ENCODE data around the gene CLTCL1.
"Not testable (repeated sequence)": the region's sequence is repeated elsewhere in the genome, so short reads cannot be mapped to it uniquely, and the experiment has no call there.

The CLTCL1 gene

DNA sequence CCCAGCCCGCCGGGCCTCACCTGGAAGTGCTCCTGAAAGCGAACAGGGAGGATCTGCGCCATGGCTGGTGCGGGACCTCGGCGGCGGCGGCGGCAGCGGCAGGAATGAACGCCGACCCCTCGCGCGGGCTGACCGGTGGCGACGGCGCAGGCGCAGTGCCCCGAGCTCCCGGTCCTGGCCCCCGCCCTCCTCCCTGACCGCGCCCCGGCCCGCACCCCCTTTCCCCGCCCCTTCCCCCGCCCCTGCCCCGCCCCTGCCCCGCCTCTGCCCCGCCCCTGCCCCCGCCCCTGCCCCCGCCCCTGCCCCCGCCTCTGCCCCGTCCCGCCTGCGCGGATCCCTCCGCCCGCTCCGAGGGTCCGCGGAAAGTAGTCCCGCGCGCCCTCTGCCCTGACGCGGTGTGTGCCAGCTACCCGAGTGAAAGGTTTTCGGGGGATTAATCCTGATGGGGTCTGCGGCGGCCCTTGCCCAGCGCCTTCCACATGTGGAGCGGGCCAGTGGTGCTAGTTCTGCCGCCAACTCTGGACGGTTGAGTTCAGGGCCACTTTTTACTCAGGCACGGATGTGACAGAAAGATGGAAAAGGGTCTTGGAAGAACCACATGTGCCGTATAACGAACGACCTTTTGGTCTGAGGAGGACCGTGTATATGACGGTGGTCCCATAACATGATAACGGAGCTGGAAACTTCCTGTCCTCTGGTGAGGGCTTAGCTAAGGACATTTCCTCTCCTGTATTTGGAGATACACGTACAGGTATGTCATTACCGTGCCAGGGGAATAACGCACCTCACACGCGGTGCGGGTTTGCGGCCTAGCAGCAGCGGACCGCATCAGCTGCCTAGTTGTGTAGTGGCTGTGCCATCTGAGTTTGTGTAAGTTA lies at the start of gene CLTCL1:
TSS of gene CLTCL1 (minus strand) at position 140 of the 878 bp plus-strand sequence. CDS start at position 62, 78 bp downstream.
- DNase-seq (ENCODE audit: insufficient read length, low spot score), result peak; percentile 92
- FAIRE-seq, result no peak

DNA sequence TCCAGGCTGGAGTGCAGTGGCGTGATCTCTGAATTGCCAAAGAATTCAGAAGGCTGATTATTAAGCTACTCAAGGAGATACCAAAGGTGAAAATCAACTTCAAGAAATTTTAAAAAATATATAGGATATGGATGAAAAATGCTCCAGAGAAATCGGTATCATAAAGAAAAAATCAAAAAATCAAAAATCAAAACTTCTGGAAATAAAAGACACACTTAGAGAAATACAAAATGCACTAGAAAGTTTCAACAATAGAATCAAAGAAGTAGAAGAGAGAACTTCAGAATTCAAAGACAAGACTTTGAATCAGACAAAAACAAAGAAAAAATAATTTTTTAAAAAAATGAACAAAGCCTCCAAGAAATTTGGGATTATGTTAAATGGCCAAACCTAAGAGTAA lies 45.6 kb upstream of the CLTCL1 start:
- FAIRE-seq, result no peak
- DNase-seq (ENCODE audit: insufficient read length, low spot score), result no peak

DNA sequence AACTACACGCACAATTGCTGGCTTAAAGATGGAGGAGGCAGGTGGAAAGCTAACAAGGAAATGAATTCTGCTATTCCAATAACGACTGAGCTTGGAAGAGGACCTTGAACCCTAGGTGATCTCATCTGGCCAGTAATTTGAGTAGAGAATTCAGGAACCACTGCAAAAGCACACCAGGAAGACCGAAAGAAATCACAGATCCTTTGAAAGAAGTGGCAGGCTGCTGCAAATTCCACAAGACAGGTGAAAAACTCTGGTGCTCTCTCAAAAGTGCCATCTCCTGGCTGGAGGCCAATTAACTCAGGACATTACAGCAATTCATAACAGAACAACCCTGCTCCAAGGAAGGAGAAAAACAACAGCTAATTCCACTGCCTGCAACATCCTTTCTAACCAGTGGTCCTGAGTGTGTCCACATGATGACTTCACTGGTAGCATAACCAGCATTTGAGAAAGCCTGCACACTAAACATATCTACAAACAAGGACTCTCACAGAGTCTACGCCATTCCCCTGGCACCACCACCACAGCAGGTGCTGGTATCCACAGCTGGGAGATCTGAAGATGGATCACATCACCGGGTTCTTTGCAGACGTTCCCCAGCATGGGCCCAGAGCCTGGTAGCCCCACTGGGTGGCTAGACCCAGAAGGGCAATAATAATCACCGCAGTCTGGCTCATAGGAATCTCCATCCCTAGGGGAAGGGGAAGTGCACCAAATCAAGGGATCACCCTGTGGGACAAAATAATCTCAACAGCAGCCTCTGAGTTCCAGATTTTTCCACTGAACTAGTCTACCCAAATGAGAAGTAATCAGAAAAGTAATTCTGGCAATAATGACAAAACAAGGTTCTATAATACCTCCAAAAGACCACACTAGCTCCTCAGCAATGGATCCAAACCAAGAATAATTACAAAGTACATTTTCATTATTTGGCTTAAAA lies 44.9 kb upstream of the CLTCL1 start:
- no peak for FAIRE-seq
- no peak for DNase-seq (ENCODE audit: insufficient read length, low spot score)

DNA sequence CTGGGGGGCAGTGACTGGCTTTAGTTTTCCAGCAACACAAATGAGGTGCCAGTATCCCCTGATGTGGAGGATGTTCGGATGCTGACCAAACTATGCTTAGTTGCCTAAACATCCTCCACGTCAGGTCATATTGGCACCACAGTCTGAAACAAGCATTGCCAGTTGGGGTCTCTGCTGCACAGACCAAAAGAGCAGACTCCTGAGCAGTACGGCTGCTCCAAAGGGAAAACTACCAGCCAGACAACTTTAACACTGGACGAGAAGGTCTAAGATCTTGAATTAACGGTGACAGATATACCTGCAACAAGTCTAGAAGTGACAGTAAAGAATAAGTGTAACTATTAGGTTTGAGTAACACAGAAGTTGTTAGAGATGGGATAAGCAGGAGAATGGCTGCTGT lies 40.5 kb upstream of the CLTCL1 start:
- DNase-seq (ENCODE audit: insufficient read length, low spot score) (no peak), FAIRE-seq (no peak)

DNA sequence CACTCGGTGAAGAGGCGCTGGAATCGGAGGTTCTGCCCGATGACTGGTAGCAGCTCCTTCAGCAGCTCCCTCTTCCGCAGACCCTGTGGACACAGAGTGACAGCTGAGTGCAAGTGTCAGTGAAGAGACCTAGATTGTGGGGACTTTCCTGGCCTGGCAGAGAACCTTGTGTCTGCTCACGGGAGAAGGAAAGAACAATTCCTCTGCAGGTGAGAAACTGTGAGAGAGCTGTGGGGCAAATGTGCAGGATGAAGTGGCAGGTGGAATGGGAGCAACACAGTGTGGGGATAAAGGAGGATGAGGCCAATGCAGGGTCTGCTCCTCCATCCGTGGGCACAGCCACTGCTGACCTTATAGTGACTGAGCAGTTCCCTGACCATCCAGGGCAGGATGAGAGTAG lies 40.0 kb upstream of the CLTCL1 start:
- DNase-seq (ENCODE audit: insufficient read length, low spot score), result no peak
- FAIRE-seq, result no peak

DNA sequence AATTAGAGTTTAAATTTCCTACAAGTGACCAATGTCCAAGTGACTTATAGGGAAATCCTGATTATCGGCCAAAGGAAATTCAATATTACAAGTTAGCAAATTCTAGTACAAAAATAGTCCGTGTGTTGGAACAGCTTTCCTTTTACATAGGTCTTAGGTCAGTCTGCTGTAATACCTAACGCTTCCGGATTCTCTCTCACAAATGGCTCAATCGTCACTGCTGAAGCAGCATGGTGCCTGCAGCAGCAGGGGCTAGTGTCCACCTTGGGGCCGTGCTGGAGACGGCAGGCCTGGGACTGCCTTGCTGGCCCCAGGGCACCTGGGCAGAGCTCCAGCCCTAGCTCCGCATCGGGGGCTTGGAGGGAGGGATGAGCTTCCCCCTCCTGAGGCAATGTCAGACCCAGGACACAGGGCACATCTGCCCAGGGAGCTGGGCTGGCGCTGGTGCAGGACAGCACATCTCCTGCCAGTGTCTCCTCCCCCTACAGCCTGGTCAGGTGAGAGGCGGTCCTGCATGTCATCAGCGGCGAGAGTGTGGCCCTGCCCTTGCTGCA lies 39.4 kb upstream of the CLTCL1 start:
- FAIRE-seq, result no peak
- DNase-seq (ENCODE audit: insufficient read length, low spot score), result no peak

DNA sequence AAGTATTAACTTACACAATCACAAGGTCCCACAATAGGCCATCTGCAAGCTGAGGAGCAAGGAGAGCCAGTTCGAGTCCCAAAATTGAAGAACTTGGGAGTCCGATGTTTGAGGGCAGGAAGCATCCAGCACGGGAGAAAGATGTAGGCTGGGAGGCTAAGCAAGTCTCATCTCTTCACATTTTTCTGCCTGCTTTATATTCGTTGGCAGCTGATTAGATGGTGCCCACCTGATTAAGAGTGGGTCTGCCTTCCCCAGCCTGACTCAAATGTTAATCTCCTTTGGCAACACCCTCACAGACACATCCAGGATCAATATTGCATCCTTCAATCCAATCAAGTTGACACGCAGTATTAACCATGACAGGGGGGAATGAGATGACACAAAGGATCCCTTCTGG lies 38.7 kb upstream of the CLTCL1 start:
- not testable (repeated sequence) for DNase-seq (ENCODE audit: insufficient read length, low spot score)

DNA sequence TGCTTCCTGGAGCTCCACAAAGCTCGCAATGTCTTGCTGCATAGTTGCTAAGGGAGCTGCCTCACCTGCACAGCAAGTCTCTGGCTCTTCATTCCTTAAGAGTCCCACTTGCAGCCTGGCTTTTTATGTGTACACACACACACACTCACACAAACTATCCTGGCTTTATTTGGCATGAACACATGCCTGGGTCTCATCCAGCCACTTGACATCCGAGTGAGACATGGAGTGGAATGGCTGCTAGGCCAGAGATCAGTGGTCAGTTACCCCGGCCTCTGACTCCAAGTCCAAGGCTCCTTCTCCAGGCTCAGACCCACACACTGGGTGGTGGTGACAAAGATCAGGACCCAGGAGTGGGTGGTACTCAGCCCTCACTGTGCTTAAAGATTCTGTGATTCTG lies 37.9 kb upstream of the CLTCL1 start:
- DNase-seq (ENCODE audit: insufficient read length, low spot score), result no peak
- no peak for FAIRE-seq

More for the DNA sequence above, 38.7 kb upstream of the CLTCL1 start:
- FAIRE-seq, result not testable (repeated sequence)

DNA sequence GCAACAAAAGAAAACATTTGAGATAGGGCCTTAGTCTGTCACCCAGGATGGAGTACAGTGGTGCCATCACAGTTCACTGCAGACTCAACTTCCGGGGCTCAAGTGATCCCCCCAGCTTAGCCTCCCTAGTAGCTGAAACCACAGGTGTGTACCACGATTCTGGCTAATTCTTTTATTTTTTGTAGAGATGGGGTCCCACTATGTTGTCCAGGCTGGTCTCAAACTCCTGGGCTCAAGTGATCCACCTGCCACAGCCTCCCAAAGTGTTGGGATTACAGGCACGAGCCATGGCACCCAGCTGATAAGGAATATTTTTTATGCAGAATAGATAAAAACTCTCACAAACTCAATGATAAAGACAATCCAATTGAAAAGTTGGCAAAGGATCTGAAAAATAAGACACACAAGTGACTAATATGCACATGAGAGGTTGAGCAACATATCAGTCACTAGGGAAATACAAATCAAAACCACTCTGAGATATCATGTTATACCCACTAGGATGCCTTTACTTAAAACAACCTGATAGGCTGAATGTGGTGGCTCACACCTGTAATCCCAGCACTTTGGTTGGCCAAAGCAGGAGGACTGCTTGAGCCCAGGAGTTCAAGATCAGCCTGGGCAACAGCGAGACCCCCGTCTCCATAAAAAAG lies 33.9 kb upstream of the CLTCL1 start:
- FAIRE-seq (no peak), DNase-seq (ENCODE audit: insufficient read length, low spot score) (no peak)

DNA sequence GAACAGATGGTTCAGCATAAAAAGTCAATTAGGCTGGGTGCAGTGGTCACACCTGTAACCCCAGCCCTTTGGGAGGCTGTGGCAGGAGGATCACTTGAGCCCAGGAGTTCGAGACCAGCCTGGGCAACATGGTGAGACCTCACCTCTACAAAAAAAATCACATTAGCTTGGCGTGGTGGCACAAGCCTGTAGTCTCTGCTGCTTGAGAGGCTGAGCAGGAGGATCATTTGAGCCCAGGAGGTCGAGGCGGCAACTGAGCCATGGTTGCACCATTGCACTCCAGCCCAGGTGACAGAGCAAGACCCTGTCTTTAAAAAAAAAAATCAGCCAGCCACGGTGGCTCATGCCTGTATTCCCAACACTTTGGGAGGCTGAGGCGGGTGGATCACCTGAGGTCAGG lies 31.9 kb upstream of the CLTCL1 start:
- not testable (repeated sequence) for DNase-seq (ENCODE audit: insufficient read length, low spot score); FAIRE-seq

DNA sequence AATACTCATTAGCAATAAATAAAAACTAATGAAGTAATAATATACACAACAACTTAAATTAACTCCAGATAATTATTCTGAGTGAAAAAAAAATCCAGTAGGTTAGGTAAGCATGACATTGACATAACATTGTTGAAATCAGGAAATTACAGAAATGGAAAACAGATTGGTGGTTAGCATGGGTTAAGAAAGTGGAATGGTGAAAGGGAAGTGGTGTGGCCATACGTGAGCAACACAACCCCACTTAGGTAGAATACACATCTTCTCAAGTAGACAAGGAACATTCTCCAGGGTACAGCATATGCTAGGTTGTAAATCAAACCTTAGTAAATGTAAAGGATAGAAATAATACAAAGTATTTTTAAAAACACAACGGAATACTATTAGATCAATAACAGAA lies 30.2 kb upstream of the CLTCL1 start:
- no peak for FAIRE-seq
- DNase-seq (ENCODE audit: insufficient read length, low spot score), result no peak

DNA sequence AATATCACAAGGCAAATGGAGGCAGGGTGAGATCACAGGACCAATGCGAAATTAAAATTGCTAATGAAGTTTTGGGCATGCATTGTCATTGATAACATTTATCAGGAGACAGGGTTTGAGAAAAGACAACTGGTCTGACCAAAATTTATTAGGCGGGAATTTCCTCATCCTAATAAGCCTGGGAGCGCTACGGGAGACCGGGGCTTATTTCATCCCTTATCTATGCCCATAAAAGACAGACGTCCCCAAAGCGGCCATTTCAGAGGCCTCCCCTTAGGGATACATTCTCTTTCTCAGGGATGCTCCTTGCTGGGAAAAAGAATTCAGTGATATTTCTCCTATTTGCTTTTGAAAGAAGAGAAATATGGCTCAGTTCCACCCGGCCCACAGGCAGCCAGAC lies 28.6 kb upstream of the CLTCL1 start:
- not testable (repeated sequence) for FAIRE-seq; DNase-seq (ENCODE audit: insufficient read length, low spot score)

DNA sequence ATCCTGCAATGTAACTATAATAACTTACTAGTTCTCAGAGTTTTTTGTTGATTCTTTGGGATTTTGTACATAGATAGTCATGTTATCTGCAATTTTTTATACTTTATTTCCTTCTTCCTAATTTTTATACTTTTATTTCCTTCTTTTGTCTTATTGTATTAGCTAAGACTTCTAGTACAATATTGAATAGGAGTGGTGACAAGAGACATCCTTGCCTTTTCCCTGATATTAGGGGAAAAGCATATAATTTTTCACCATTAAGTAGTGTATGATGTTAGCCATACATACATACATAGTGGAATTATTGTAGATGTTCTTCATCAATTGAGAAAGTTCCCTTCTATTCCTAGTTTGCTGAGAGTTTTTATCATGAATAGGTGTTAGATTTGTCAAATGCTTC lies 27.8 kb upstream of the CLTCL1 start:
- FAIRE-seq (no peak), DNase-seq (ENCODE audit: insufficient read length, low spot score) (no peak)

DNA sequence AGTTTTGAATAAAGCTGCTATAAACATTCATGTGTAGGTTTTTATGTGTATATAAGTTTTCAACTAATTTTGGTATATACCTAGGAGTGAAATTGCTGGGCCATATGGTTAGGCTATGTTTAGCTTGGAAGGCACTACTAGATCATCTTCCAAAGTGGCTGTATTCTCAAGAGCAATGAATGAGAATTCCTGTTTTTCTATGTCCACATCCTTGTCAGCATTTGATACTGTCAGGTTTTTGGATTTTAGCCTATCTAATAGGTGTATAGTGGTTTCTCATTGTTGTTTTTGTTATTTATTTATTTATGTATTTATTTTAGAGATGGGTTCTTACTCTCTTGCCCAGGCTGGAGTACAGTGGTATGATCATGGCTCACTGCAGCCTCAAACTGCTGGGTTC lies 26.3 kb upstream of the CLTCL1 start:
- DNase-seq (ENCODE audit: insufficient read length, low spot score) (no peak), FAIRE-seq (no peak)

DNA sequence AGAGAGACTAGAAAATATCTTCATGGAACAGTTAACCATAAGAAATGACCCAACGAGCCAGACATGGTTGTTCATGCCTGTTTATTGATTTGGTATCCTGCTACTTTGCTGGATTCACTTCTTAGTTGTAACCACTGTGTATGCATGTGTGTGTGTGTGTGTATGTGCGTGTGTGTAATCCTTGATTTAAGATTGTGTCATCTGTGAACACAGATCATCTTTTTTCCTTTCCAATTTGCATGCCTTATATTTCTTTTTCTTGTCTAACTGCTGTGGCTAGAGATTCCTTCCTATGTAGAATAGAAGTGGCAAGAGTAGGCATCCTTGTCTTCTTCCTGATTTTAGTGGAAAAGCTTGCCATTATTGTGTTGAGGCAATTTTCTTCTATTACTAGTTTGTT lies 16.4 kb upstream of the CLTCL1 start:
- DNase-seq (ENCODE audit: insufficient read length, low spot score) (no peak), FAIRE-seq (no peak)

DNA sequence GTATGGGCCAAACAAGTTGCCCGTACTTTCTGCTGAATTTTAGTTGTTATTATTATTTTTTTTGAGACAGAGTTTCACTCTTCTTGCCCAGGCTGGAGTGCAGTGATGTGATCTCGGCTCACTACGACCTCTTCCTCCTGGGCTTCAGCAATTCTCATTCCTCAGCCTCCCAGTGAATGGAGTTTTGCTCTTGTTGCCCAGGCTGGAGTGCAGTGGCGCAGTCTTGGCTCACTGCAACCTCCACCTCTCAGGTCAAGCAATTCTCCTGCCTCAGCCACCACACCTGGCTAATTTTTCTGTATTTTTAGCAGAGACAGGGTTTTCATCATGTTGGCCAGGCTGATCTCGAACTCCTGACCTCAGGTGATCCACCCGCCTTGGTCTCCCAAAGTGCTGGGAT lies 15.0 kb upstream of the CLTCL1 start:
- not testable (repeated sequence) for FAIRE-seq

DNA sequence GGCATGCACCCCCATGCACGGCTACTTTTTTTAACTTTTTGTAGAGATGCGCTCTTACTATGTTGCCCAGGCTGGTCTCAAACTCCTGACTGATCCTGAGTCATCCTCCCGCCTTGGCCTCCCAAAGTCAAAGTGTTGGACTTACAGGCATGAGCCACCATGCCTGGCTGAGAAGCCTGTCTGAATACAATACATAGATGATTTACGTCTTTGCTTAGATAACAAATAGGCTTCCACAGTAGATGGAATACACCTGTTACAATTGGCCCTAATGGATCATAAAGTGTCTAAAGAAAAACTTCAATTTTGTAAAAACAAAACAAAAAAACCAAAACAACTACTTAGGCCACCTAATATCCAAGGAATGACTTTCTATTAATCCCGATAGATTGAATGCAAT lies 13.0 kb upstream of the CLTCL1 start:
- no peak for FAIRE-seq
- no peak for DNase-seq (ENCODE audit: insufficient read length, low spot score)

More for the DNA sequence above, 15.0 kb upstream of the CLTCL1 start:
- DNase-seq (ENCODE audit: insufficient read length, low spot score), result not testable (repeated sequence)

DNA sequence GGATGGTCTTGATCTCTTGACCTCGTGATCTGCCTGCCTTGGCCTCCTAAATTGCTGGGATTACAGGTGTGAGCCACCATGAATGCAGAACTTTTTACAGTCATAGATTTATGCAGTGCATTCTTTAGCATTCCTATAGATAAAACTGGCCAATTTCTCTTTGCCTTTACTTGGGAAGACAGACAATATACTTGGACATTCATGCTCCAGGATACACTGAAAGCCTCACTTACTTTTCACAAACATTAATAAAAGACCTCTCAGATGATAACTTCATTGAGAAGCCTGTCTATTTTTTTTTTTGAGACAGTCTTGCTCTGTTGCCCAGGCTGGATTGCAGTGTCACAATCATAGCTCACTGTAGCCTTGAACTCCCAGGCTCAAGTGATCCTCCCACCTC lies 12.3 kb upstream of the CLTCL1 start:
- DNase-seq (ENCODE audit: insufficient read length, low spot score), result no peak
- no peak for FAIRE-seq

DNA sequence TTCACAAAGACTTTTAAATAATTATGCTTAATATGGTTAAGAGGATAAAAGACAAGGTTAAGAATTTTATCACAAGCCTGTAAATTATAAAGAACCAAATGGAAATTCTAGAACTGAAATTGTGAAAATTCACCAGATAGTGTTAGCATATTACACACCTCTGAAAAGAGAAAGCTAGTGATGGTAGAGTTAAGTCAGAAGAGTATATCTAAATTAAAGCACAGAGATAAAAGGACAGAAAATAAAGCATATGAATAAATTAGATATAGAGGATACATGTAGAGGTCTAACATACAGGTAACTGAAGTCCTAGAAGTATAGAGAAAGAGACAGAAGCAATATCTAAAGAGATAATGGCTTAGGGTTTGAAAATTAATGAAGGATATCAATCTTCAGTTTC lies 4.2 kb upstream of the CLTCL1 start:
- no peak for FAIRE-seq
- DNase-seq (ENCODE audit: insufficient read length, low spot score), result no peak

DNA sequence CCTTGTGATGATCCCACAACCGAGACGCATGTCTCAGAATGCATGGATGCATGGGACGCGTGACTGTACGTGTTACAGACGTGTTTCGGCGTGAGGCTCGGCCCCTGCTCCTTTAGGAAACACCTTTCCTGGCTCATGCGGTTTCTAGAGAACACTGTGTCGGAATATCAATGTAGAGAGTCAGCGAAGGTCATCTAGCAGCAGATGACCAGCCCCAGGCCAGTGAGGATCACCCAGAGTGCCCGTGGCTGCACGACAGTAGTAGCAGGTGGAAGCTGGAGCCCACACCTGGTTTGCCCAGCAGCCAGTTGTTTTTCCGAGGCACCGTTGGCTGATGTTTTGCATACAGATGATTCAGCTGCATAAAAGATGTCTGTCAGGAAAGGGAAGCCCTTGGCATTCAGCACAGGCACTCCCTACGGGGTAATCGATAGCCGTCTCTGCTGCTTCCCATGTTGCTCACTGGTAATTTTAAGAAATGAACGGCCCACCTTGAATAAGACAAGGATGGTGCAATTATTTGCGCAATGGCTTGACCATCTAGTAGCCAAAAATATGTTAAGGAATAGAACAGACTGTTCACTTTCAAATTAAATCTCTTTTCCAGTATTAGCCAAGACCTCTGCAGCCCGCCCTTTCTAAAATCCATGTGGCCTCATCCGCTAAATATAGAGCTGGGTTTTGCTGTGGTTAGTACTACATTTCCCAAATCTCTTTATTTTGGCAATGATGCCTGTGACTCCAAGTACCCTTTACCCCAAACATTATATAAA lies 1.1 kb upstream of the CLTCL1 start:
- FAIRE-seq (no peak), DNase-seq (ENCODE audit: insufficient read length, low spot score) (no peak)
